T-helper 1 cell treated with Interleukin-12 subunit alpha and Interleukin-12 subunit beta and Interleukin-4 antibody, amounts not matched to agents 30 μg/mL and 1 μg/mL, for 36 hours (primary cell): ENCODE data around the gene RAD9A.
"Not testable (repeated sequence)": the region's sequence is repeated elsewhere in the genome, so short reads cannot be mapped to it uniquely, and the experiment has no call there.

Experiments used
- H3K27ac Mint-ChIP-seq: one replicate; pipeline ENCODE4 v1.8.0; 2021; ENCODE audit warnings: mild to moderate bottlenecking, mixed read lengths
- H3K27me3 Mint-ChIP-seq: one replicate; pipeline ENCODE4 v1.8.0; 2021; ENCODE audit warnings: low read depth, mixed read lengths
- H3K36me3 Mint-ChIP-seq: one replicate; pipeline ENCODE4 v1.8.0; 2021; ENCODE audit warnings: low read depth, mixed read lengths
- H3K4me1 Mint-ChIP-seq: one replicate; pipeline ENCODE4 v1.8.0; 2021; ENCODE audit warnings: low read depth, mixed read lengths
- H3K4me3 Mint-ChIP-seq: one replicate; pipeline ENCODE4 v1.8.0; 2021; ENCODE audit warnings: mild to moderate bottlenecking, moderate library complexity, mixed read lengths
- H3K9me3 Mint-ChIP-seq: one replicate; pipeline ENCODE4 v1.8.0; 2021; ENCODE audit warnings: mixed read lengths

The RAD9A gene

DNA sequence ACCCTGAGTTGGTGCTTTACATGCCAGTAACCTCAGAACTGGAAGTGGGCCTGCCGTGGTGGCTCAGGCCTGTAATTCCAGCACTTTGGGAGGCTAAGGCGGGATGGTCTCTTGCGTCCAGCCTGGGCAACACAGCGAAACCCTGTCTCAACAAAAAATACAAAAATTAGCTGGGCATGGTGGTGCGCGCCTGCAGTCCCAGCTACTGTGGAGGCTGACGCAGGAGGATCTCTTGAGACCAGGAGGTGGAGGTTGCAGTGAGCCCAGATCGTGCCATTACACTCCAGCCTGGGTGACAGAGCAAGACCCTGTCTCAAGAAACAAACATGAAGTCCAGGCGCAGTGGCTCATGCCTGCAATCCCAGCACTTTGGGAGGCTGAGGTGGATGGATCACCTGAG lies 11.3 kb downstream of the RAD9A start:
- peaks cover 46% of the 10 kb centered on the region for H3K36me3 Mint-ChIP-seq
- H3K27me3 Mint-ChIP-seq = not testable (repeated sequence)

GRCh38 chr11:67404515-67405195 lies 12.9 kb downstream of the RAD9A start:
- Mint-ChIP-seq H3K36me3 (peaks cover 45% of the 10 kb centered on the region), H3K27me3 (no peaks in the 10 kb centered on the region), H3K4me3 (peak overlapping the region; percentile 91), H3K27ac (peak overlapping the region; percentile 87), H3K9me3 (no peaks in the 10 kb centered on the region), H3K4me1 (peaks cover 38% of the 10 kb centered on the region)

More for the DNA sequence above, 11.3 kb downstream of the RAD9A start:
- Mint-ChIP-seq H3K27ac (peak overlapping the region; percentile 87), H3K4me3 (peak overlapping the region; percentile 91), H3K4me1 (peaks cover 35% of the 10 kb centered on the region)
- not testable (repeated sequence) for H3K9me3 Mint-ChIP-seq

- Mint-ChIP-seq H3K27me3 (no peaks in the 10 kb centered on the region), H3K4me3 (peak overlapping the region; percentile 91), H3K36me3 (peaks cover 47% of the 10 kb centered on the region), H3K27ac (peak overlapping the region; percentile 87), H3K4me1 (peaks cover 41% of the 10 kb centered on the region), H3K9me3 (no peaks in the 10 kb centered on the region)
These were observed 13.4 kb downstream of the RAD9A start for GRCh38 chr11:67405196-67405567.

- H3K4me1 Mint-ChIP-seq = peaks cover 36% of the 10 kb centered on the region
- peak overlapping the region; percentile 97 for H3K27ac Mint-ChIP-seq
- no peaks in the 10 kb centered on the region for H3K27me3 Mint-ChIP-seq
- peak overlapping the region; percentile 91 for H3K4me3 Mint-ChIP-seq
- no peaks in the 10 kb centered on the region for H3K9me3 Mint-ChIP-seq
- H3K36me3 Mint-ChIP-seq = peaks cover 45% of the 10 kb centered on the region
These were observed 14.0 kb downstream of the RAD9A start for GRCh38 chr11:67405688-67406339.

DNA sequence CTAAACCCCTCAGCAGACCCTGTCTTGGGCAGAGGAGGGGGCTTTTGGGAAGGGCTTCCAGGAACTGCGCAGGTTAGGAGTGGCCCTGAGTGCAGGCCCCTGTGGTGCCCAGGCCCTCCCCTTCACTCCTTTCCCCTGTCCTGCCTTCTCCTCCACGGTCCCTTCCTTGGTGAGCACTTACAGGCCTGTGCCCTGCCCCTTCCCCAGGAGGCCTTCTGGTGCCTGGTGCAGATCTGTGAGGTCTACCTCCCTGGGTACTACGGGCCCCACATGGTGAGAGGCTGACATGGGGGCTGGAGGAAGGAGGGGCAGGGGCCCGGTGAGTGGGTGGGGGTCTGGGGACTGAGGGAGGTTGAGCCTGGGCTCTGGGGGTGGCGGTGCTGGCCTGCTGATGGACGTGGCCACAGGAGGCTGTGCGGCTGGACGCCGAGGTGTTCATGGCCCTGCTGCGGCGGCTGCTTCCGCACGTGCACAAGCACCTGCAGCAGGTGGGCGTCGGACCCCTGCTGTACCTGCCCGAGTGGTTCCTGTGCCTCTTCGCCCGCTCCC lies 14.7 kb downstream of the RAD9A start:
- H3K9me3 Mint-ChIP-seq = no peaks in the 10 kb centered on the region
- peak overlapping the region; percentile 91 for H3K4me3 Mint-ChIP-seq
- peaks cover 40% of the 10 kb centered on the region for H3K4me1 Mint-ChIP-seq
- peak overlapping the region; percentile 97 for H3K27ac Mint-ChIP-seq
- no peaks in the 10 kb centered on the region for H3K27me3 Mint-ChIP-seq
- peaks cover 45% of the 10 kb centered on the region for H3K36me3 Mint-ChIP-seq

DNA sequence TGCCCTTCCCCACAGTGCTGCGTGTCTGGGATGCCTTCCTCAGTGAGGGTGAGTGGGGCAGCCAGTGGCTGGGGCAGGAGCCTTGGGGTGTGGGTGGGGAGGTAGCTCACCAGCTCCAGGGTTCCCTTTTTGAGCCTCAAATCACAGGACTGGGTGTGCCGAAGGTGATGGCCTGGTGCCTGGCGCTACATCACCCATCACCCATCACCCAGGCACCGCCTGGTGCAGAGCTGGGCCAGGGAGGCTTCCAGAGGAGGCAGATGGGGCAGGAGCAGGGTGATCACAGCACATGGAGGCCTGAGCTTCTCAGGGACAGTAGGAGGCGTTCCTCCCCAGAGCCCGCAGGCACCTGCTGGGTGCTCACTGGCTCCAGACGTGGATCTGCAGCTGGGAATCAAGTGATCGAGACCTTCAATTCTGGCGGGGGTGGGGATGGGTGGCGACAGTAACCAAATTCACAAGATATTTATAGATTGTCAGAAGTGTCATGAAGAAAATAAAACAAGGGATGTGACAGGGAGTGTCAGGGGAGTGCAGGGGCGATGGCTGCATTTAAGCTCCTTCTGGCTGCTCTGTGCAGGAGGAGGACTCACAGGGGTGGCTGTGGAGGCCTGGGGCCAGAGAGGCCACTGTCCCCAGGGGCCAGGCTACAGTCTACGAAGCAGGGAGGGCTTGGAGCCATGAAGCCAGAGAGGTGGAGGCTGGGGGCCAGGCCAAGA lies 15.3 kb downstream of the RAD9A start:
- Mint-ChIP-seq H3K27me3 (no peaks in the 10 kb centered on the region), H3K4me1 (peaks cover 45% of the 10 kb centered on the region), H3K36me3 (peaks cover 45% of the 10 kb centered on the region), H3K9me3 (no peaks in the 10 kb centered on the region), H3K27ac (peak overlapping the region; percentile 97), H3K4me3 (peak overlapping the region; percentile 91)

GRCh38 chr11:67407688-67408163 lies 15.9 kb downstream of the RAD9A start:
- Mint-ChIP-seq H3K9me3 (no peaks in the 10 kb centered on the region), H3K27me3 (no peaks in the 10 kb centered on the region)

DNA sequence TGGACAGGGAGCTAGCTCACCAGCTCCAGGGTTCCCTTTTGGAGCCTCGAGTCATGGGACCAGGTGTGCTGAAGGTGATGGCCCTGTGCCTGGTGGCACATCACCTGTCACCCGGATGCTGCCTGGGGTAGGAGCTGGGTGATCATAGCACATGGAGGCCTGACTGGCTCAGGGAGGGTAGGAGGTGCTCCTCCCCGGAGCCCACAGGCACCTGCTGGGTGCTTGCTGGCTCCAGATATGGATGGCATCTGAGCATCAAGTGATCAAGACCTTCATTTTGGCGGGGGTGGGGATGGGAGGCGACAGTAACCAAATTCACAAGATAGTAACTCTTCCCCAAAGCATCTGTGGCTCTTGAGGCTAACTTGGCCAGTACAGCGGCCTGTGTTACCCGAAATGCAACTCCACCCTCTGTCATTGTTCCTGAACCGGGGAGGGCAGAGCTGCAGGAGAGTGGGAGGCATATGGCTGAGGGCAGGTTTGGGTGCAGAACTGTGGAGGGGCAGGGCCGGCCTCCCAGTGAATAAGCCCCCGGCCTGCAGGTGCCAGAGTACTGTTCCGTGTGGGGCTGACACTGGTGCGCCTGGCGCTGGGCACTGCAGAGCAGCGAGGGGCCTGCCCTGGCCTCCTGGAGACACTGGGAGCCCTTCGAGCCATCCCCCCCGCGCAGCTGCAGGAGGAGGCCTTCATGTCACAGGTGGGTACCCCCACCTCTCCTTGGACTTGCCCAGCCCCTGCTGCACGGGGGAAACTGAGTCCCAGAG lies 16.8 kb downstream of the RAD9A start:
- Mint-ChIP-seq H3K4me3 (peak overlapping the region; percentile 91), H3K9me3 (no peaks in the 10 kb centered on the region), H3K36me3 (peaks cover 46% of the 10 kb centered on the region), H3K4me1 (peaks cover 59% of the 10 kb centered on the region), H3K27ac (peak overlapping the region; percentile 97), H3K27me3 (peaks cover 5% of the 10 kb centered on the region)

More at GRCh38 chr11:67407688-67408163, 15.9 kb downstream of the RAD9A start:
- H3K4me1 Mint-ChIP-seq = peaks cover 51% of the 10 kb centered on the region
- H3K36me3 Mint-ChIP-seq = peaks cover 45% of the 10 kb centered on the region
- peak overlapping the region; percentile 91 for H3K4me3 Mint-ChIP-seq
- H3K27ac Mint-ChIP-seq = peak overlapping the region; percentile 97

DNA sequence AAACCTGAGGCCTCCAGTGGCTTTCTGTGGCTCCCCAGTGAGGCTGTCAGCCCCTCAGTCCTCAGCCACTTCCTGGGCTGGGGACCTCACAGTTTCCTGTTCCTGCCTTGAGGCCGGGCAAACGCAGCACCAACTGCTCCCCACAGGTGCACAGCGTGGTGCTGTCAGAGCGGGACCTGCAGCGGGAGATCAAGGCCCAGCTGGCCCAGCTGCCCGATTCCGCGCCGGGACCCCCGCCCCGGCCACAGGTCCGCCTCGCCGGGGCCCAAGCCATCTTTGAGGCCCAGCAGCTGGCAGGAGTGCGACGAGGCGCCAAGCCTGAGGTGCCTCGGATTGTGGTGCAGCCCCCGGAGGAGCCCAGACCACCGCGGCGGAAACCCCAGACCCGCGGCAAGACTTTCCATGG lies 17.5 kb downstream of the RAD9A start:
- Mint-ChIP-seq H3K27me3 (peaks cover 6% of the 10 kb centered on the region), H3K9me3 (no peaks in the 10 kb centered on the region), H3K4me3 (peak overlapping the region; percentile 91), H3K4me1 (peaks cover 60% of the 10 kb centered on the region), H3K36me3 (peaks cover 44% of the 10 kb centered on the region), H3K27ac (peak overlapping the region; percentile 97)

GRCh38 chr11:67409781-67410368 lies 18.1 kb downstream of the RAD9A start:
- peaks cover 59% of the 10 kb centered on the region for H3K4me1 Mint-ChIP-seq
- H3K9me3 Mint-ChIP-seq = no peaks in the 10 kb centered on the region
- peaks cover 6% of the 10 kb centered on the region for H3K27me3 Mint-ChIP-seq
- peaks cover 39% of the 10 kb centered on the region for H3K36me3 Mint-ChIP-seq
- peak overlapping the region; percentile 91 for H3K4me3 Mint-ChIP-seq
- peak overlapping the region; percentile 90 for H3K27ac Mint-ChIP-seq

DNA sequence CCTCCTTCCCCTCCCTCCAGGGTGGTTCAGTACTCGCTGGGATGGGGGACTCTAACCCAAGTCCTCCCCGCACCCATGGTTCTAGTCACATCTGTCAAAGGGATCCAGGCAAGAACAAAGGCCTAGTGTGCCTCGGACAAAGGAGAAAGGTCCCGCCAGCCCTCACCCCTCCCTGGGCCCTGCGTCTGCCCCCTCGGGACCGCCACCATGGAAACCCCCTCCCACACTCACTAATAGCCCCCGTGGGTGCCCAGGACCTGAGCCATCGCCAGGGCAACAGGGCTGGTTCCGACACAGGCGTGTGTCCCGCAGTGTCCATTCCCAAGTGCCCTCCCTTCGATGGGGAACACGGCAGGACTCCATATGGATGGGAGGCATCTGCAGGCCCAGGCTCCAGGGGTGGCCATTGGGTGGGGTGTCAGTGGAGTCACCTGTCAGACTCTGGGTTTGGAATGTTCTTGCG lies 18.6 kb downstream of the RAD9A start:
- H3K9me3 Mint-ChIP-seq = no peaks in the 10 kb centered on the region
- peaks cover 35% of the 10 kb centered on the region for H3K36me3 Mint-ChIP-seq
- H3K4me1 Mint-ChIP-seq = peaks cover 57% of the 10 kb centered on the region
- peak overlapping the region; percentile 62 for H3K27ac Mint-ChIP-seq
- peak overlapping the region; percentile 64 for H3K4me3 Mint-ChIP-seq
- peaks cover 6% of the 10 kb centered on the region for H3K27me3 Mint-ChIP-seq

DNA sequence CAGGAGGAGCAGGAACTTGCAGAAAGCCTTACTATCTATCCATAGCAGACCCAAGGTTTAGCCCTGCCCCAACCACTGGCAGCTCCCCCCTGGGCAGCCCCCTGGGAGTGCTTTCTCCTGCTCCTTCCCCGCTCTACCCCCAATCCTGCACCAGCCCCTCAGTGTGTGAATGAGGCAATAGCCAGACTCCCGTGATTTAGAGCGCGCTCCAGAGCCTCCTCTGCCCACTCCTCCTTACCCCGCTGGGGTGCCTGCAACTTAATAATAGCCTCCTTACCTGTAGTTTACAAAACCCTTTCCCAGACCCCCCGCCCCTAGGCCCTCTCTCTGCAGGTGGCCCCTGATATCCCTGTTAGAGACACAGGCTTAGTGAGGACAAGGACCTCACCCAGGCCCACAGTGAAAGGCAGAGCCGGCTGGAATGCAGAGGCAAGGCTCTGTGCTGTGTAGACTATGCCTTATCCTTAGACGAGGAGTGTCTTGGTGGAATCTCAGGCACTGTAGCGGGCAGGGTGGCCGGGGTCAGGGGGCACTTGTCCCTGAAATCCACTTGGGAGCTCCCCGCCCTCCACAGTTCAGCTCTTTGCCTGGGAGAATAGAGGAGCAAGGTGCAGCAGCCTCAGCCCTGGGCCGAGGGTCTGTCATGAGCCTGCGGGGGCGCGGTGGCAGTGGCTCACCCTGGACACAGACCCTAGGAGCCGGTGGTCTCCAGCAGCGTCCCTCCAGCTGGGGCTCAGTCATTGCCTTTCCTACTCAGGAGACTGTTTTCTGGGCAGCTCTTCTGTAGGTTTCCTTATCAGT lies 19.4 kb downstream of the RAD9A start:
- Mint-ChIP-seq H3K27ac (peak overlapping the region; percentile 69), H3K4me1 (peaks cover 54% of the 10 kb centered on the region), H3K36me3 (peaks cover 31% of the 10 kb centered on the region), H3K9me3 (no peaks in the 10 kb centered on the region), H3K4me3 (peak overlapping the region; percentile 46), H3K27me3 (peaks cover 9% of the 10 kb centered on the region)

GRCh38 chr11:67411785-67412152 lies 20.0 kb downstream of the RAD9A start:
- Mint-ChIP-seq H3K27me3 (peaks cover 15% of the 10 kb centered on the region), H3K27ac (no peak overlapping the region), H3K4me1 (peaks cover 57% of the 10 kb centered on the region), H3K9me3 (no peaks in the 10 kb centered on the region), H3K36me3 (peaks cover 27% of the 10 kb centered on the region), H3K4me3 (no peak overlapping the region)
